Esophagus (tissue), 2 donors: ENCODE measurements around the gene HKDC1. TPM values are rescaled to one million over a fixed set of nuclear protein-coding genes. Genes with fewer than 3 reads are reported as not detected.

ENCODE experiments used
- H3K27ac ChIP-seq, 2 donors: one replicate each; pipeline ENCODE4 v1.5.1; 2013; ENCODE audit warnings: low read depth in 2 of 2, mild to moderate bottlenecking in 2 of 2, inconsistent platforms in 1 of 2, low read length in 1 of 2, moderate library complexity in 1 of 2
- H3K27me3 ChIP-seq, 2 donors: one replicate each; pipeline ENCODE4 v1.6.1; 2013; ENCODE audit warnings: low read length in 2 of 2, control low read depth in 1 of 2, mild to moderate bottlenecking in 1 of 2; ENCODE audit not compliant: insufficient read depth in 2 of 2, control insufficient read depth in 1 of 2
- H3K36me3 ChIP-seq, 2 donors: one replicate each; pipeline ENCODE4 v1.6.1; 2013; ENCODE audit warnings: low read length in 1 of 2; ENCODE audit not compliant: control insufficient read depth in 2 of 2, insufficient read depth in 2 of 2
- H3K4me1 ChIP-seq, 2 donors: one replicate each; pipeline ENCODE4 v1.6.1; 2013; ENCODE audit warnings: low read length in 1 of 2; ENCODE audit not compliant: control insufficient read depth in 2 of 2, insufficient read depth in 2 of 2
- H3K4me3 ChIP-seq, 2 donors: one replicate each; pipeline ENCODE4 v1.5.1; 2013; ENCODE audit warnings: low read length in 2 of 2, mild to moderate bottlenecking in 2 of 2, low read depth in 1 of 2, moderate library complexity in 1 of 2
- H3K9me3 ChIP-seq, 2 donors: one replicate each; pipeline ENCODE4 v1.6.1; 2013; ENCODE audit warnings: mild to moderate bottlenecking in 2 of 2, low read depth in 1 of 2, low read length in 1 of 2, moderate library complexity in 1 of 2; ENCODE audit not compliant: control insufficient read depth in 2 of 2, insufficient read depth in 1 of 2
- WGBS, 2 donors: extraction: QIAGEN DNeasy Blood & Tissue Kit; methylation state at CpG; one replicate each; pipeline ENCODE4 v1.1.7; 2013; 5-methylcytosine and 5-hydroxymethylcytosine counted together
- polyA plus RNA-seq, 2 donors: library from polyadenylated mRNA; stranded (reverse); fragments of 200-250 nt; gene quantifications; one replicate each; pipeline ENCODE4 v1.2.3, GENCODE V29; 2013
- donor health status: healthy with polysubstance abuse.
- donor health status: Bipolar disorder and iron deficiency.

Gene HKDC1
- polyA plus RNA-seq, 2 donors: 0.12 TPM

GRCh38 chr10:69268761-69269416 lies 48.8 kb downstream of the HKDC1 start:
- Histone ChIP-seq H3K36me3 (no peaks in the 10 kb centered on the region), H3K4me1 (no peaks in the 10 kb centered on the region), H3K9me3 (no peaks in the 10 kb centered on the region), H3K27me3 (no peaks in the 10 kb centered on the region), H3K27ac (no peak overlapping the region), H3K4me3 (no peak overlapping the region)
- WGBS, 2 donors: 90 to 92% methylated on average over 14 of the region's 14 CpGs

- Histone ChIP-seq H3K27ac (no peak overlapping the region), H3K27me3 (no peaks in the 10 kb centered on the region), H3K4me1 (no peaks in the 10 kb centered on the region), H3K9me3 (no peaks in the 10 kb centered on the region), H3K4me3 (no peak overlapping the region), H3K36me3 (no peaks in the 10 kb centered on the region)
- 70 to 72% methylated on average over 2 of the region's 2 CpGs for whole genome bisulfite sequencing, 2 donors
Observed at GRCh38 chr10:69269761-69270160, 49.6 kb downstream of the HKDC1 start.

GRCh38 chr10:69270990-69271389 lies 50.9 kb downstream of the HKDC1 start:
- H3K27me3 ChIP-seq: no peaks in the 10 kb centered on the region
- no peaks in the 10 kb centered on the region for H3K36me3 ChIP-seq
- no peak overlapping the region for H3K4me3 ChIP-seq
- no peaks in the 10 kb centered on the region for H3K4me1 ChIP-seq
- H3K27ac ChIP-seq: no peak overlapping the region
- H3K9me3 ChIP-seq: no peaks in the 10 kb centered on the region
- WGBS, 2 donors: 69 to 72% methylated on average over 3 of the region's 3 CpGs

- Histone ChIP-seq H3K36me3 (no peaks in the 10 kb centered on the region), H3K4me3 (no peak overlapping the region), H3K27me3 (no peaks in the 10 kb centered on the region), H3K4me1 (no peaks in the 10 kb centered on the region), H3K9me3 (no peaks in the 10 kb centered on the region), H3K27ac (no peak overlapping the region)
- 77 to 94% methylated on average over 1 of the region's 1 CpG for WGBS, 2 donors
Observed at GRCh38 chr10:69272624-69273023, 52.5 kb downstream of the HKDC1 start.

GRCh38 chr10:69275444-69275843 lies 55.3 kb downstream of the HKDC1 start:
- Histone ChIP-seq H3K27me3 (no peaks in the 10 kb centered on the region), H3K27ac (no peak overlapping the region), H3K4me1 (no peaks in the 10 kb centered on the region), H3K9me3 (no peaks in the 10 kb centered on the region), H3K36me3 (no peaks in the 10 kb centered on the region), H3K4me3 (no peak overlapping the region)
- WGBS, 2 donors: 91 to 94% methylated on average over 1 of the region's 1 CpG

- no peaks in the 10 kb centered on the region for H3K9me3 ChIP-seq
- H3K27ac ChIP-seq: no peak overlapping the region
- WGBS, 2 donors: 86 to 89% methylated on average over 6 of the region's 6 CpGs
- H3K27me3 ChIP-seq: no peaks in the 10 kb centered on the region
- no peak overlapping the region for H3K4me3 ChIP-seq
- H3K36me3 ChIP-seq: no peaks in the 10 kb centered on the region
- H3K4me1 ChIP-seq: no peaks in the 10 kb centered on the region
Observed at GRCh38 chr10:69276503-69276902, 56.4 kb downstream of the HKDC1 start.

GRCh38 chr10:69278446-69278963 lies 58.4 kb downstream of the HKDC1 start, which contains the start of gene HK1:
Gene HK1 (plus strand): TSS chr10:69278496.
- Histone ChIP-seq H3K36me3 (no peaks in the 10 kb centered on the region), H3K9me3 (no peaks in the 10 kb centered on the region), H3K4me3 (no peak within 1 kb of the TSS), H3K27ac (no peak within 1 kb of the TSS), H3K4me1 (no peaks in the 10 kb centered on the region), H3K27me3 (no peaks in the 10 kb centered on the region)
- WGBS, 2 donors: 65 to 67% methylated on average over 11 of the region's 11 CpGs

GRCh38 chr10:69279110-69279509 lies 59.0 kb downstream of the HKDC1 start:
- 87 to 89% methylated on average over 2 of the region's 2 CpGs for WGBS, 2 donors
- Histone ChIP-seq H3K36me3 (no peaks in the 10 kb centered on the region), H3K27ac (no peak overlapping the region), H3K4me1 (no peaks in the 10 kb centered on the region), H3K27me3 (no peaks in the 10 kb centered on the region), H3K9me3 (no peaks in the 10 kb centered on the region), H3K4me3 (no peak overlapping the region)

GRCh38 chr10:69281507-69282413 lies 61.6 kb downstream of the HKDC1 start:
- Histone ChIP-seq H3K27me3 (peaks cover 0 to 3% of the 10 kb centered on the region in 2 donors), H3K4me3 (no peak overlapping the region), H3K27ac (no peak overlapping the region), H3K4me1 (no peaks in the 10 kb centered on the region), H3K36me3 (no peaks in the 10 kb centered on the region), H3K9me3 (no peaks in the 10 kb centered on the region)
- 84 to 85% methylated on average over 8 of the region's 8 CpGs for WGBS, 2 donors
